ENCODE results near the gene NPM1. TPM values are rescaled to one million over a fixed set of nuclear protein-coding genes. Genes with fewer than 3 reads are reported as not detected.
"Not testable (repeated sequence)": the region's sequence is repeated elsewhere in the genome, so short reads cannot be mapped to it uniquely, and the experiment has no call there.

The NPM1 gene
- total RNA-seq, result 1,135 and 1,923 TPM in 2 replicates

- DNase-seq, result peak; percentile 100
Observed at GRCh38 chr5:171387345-171387969, at the start of gene NPM1. Gene NPM1, plus strand, starts transcription at chr5:171387849. Its CDS starts 100 bp downstream, at chr5:171387949.

GRCh38 chr5:171340042-171340441 lies 47.6 kb upstream of the NPM1 start:
- no peak for DNase-seq

- no peak for DNase-seq
Observed at GRCh38 chr5:171340491-171340890, 47.2 kb upstream of the NPM1 start.

GRCh38 chr5:171342362-171343111 lies 45.1 kb upstream of the NPM1 start:
- DNase-seq, result peak; percentile 83

GRCh38 chr5:171344936-171345608 lies 42.6 kb upstream of the NPM1 start:
- DNase-seq, result no peak

- no peak for DNase-seq
Observed at GRCh38 chr5:171351536-171352073, 36.0 kb upstream of the NPM1 start.

GRCh38 chr5:171355302-171355724 lies 32.3 kb upstream of the NPM1 start:
- no peak for DNase-seq

GRCh38 chr5:171357843-171358242 lies 29.8 kb upstream of the NPM1 start:
- DNase-seq, result no peak

- DNase-seq, result not testable (repeated sequence)
Observed at GRCh38 chr5:171361151-171361550, 26.5 kb upstream of the NPM1 start.

GRCh38 chr5:171363249-171363648 lies 24.4 kb upstream of the NPM1 start:
- DNase-seq, result not testable (repeated sequence)

GRCh38 chr5:171363846-171364245 lies 23.8 kb upstream of the NPM1 start:
- no peak for DNase-seq

GRCh38 chr5:171365351-171365750 lies 22.3 kb upstream of the NPM1 start:
- peak; percentile 43 for DNase-seq

GRCh38 chr5:171366645-171367044 lies 21.0 kb upstream of the NPM1 start:
- no peak for DNase-seq

GRCh38 chr5:171367424-171368370 lies 20.0 kb upstream of the NPM1 start:
- DNase-seq, result no peak

- no peak for DNase-seq
Observed at GRCh38 chr5:171369056-171369455, 18.6 kb upstream of the NPM1 start.

GRCh38 chr5:171369898-171370297 lies 17.8 kb upstream of the NPM1 start:
- no peak for DNase-seq

GRCh38 chr5:171370881-171371280 lies 16.8 kb upstream of the NPM1 start:
- not testable (repeated sequence) for DNase-seq

GRCh38 chr5:171371326-171371725 lies 16.3 kb upstream of the NPM1 start:
- DNase-seq, result no peak

GRCh38 chr5:171379961-171380360 lies 7.7 kb upstream of the NPM1 start:
- no peak for DNase-seq

- not testable (repeated sequence) for DNase-seq
Observed at GRCh38 chr5:171384416-171384815, 3.2 kb upstream of the NPM1 start.

- not testable (repeated sequence) for DNase-seq
Observed at GRCh38 chr5:171384999-171385398, 2.6 kb upstream of the NPM1 start.

- no peak for DNase-seq
Observed at GRCh38 chr5:171386006-171386671, 1.5 kb upstream of the NPM1 start.

All from dermis blood vessel endothelial cell (primary cell).